K562 (cell line): ENCODE measurements around the gene CSNK1G1. TPM values are rescaled to one million over a fixed set of nuclear protein-coding genes. Genes with fewer than 3 reads are reported as not detected.

Source experiments
- ATAC-seq: fragments of 200-7000 bp; cut with Tn5 transposase; 3 replicates; pipeline ENCODE4 v1.9.1; 2020; ENCODE audit warnings: moderate library complexity
- Bru-seq: library from RNA; stranded (reverse); fragments of 400-500 nt; gene quantifications from one replicate; lab custom pipeline; 2021; lab: Mats Ljungman, UMichigan
- BruChase-seq, 2 experiments: library from RNA; stranded (reverse); fragments of 400-500 nt; gene quantifications; one replicate each; lab custom pipeline; 2021; lab: Mats Ljungman, UMichigan
- BruUV-seq: library from RNA; stranded (reverse); fragments of 400-500 nt; replicated peaks from 2 replicates; lab custom pipeline; 2021; lab: Mats Ljungman, UMichigan
- CTCF ChIA-PET: fragments of 300-600 bp; formaldehyde crosslinking; extraction: SDS; loops from one replicate; lab custom pipeline; 2021; ENCODE audit warnings: low intra/inter-chr PET ratio; lab: Yijun Ruan, JAX
- POLR2A ChIA-PET: fragments of 300-600, 350-650 bp; sonication (Branson Sonifier 250); formaldehyde crosslinking; extraction: SDS; loops from one replicate; lab custom pipeline; 2021; ENCODE audit warnings: antibody characterized with exemption, inconsistent platforms; lab: Yijun Ruan, JAX
- DNase-seq, 4 experiments: peaks; one replicate each; pipeline versions ENCODE4 v3.0.0 to v3.0.0-alpha.2; 2011 to 2018; ENCODE audit warnings: low spot score in 3 of 4, mixed read lengths in 3 of 4; ENCODE audit errors: extremely low read depth in 1 of 4
- FAIRE-seq: peaks from 2 replicates; lab custom pipeline; 2011; peaks lifted over from hg19 to GRCh38; lab: Jason Lieb, UNC
- H2AFZ ChIP-seq: 2 replicates; pipeline ENCODE4 v1.6.0; 2011; ENCODE audit warnings: low read depth, low read length, control low read depth, inconsistent platforms
- H3K27ac ChIP-seq: fragments of 200-600 bp; 3 replicates; pipeline ENCODE4 v1.8.0; 2011; ENCODE audit warnings: low read depth, mild to moderate bottlenecking, control low read depth, inconsistent platforms, low read length, moderate library complexity, mixed read lengths; ENCODE audit errors: extremely low read depth
- H3K27me3 ChIP-seq, 2 experiments: fragments of 300-600 bp in 1 of 2; 2 replicates in 1 of 2; 3 replicates in 1 of 2; pipeline versions ENCODE4 v1.6.0 to v1.8.0; 2011; ENCODE audit warnings: inconsistent platforms in 2 of 2, low read length in 2 of 2, mild to moderate bottlenecking in 1 of 2, mixed read lengths in 1 of 2, moderate library complexity in 1 of 2; ENCODE audit not compliant: control insufficient read depth in 2 of 2, insufficient read depth in 2 of 2
- H3K36me3 ChIP-seq: fragments of 300-600 bp; 3 replicates; pipeline ENCODE4 v1.8.0; 2011; ENCODE audit warnings: mild to moderate bottlenecking, low read length, inconsistent platforms; ENCODE audit not compliant: control insufficient read depth, insufficient read depth
- H3K4me1 ChIP-seq, 2 experiments: fragments of 200-600 bp in 1 of 2; replicated peaks in 1 of 2; 2 replicates in 1 of 2; 3 replicates in 1 of 2; pipeline versions ENCODE4 v1.5.1 to v1.8.0; 2011; ENCODE audit warnings: inconsistent platforms in 2 of 2, low read length in 2 of 2, mild to moderate bottlenecking in 1 of 2, mixed read lengths in 1 of 2, moderate library complexity in 1 of 2; ENCODE audit not compliant: control insufficient read depth in 2 of 2, insufficient read depth in 2 of 2
- H3K4me2 ChIP-seq: 2 replicates; pipeline ENCODE4 v1.6.1; 2011; ENCODE audit warnings: low read length, control low read depth, inconsistent platforms, mixed read lengths; ENCODE audit not compliant: insufficient read depth
- H3K4me3 ChIP-seq: fragments of 200-600 bp; sonication (generic), shearing (Covaris generic); 2 replicates; pipeline ENCODE4 v1.5.1; 2016; ENCODE audit warnings: control low read depth, inconsistent platforms
- H3K79me2 ChIP-seq: fragments of 200-600 bp; 3 replicates; pipeline ENCODE4 v1.8.0; 2011; ENCODE audit warnings: low read length, inconsistent platforms; ENCODE audit not compliant: control insufficient read depth, insufficient read depth
- H3K9ac ChIP-seq, 2 experiments: 2 replicates each; pipeline versions ENCODE4 v1.6.0 to v1.6.1; 2011; ENCODE audit warnings: low read depth in 2 of 2, low read length in 2 of 2, control low read depth in 1 of 2, inconsistent platforms in 1 of 2, mild to moderate bottlenecking in 1 of 2, mixed read lengths in 1 of 2; ENCODE audit not compliant: insufficient read depth in 1 of 2
- H3K9me1 ChIP-seq: one replicate; pipeline ENCODE4 v1.6.0; 2011; ENCODE audit warnings: inconsistent platforms, mild to moderate bottlenecking, low read length, moderate library complexity; ENCODE audit not compliant: control insufficient read depth, insufficient read depth
- H3K9me3 ChIP-seq: replicated peaks from 2 replicates; pipeline ENCODE4 v1.5.1; 2011; ENCODE audit warnings: low read depth, low read length, inconsistent platforms; ENCODE audit not compliant: control insufficient read depth, insufficient read depth
- H4K20me1 ChIP-seq: replicated peaks from 2 replicates; pipeline ENCODE4 v1.6.1; 2011; ENCODE audit warnings: low read length, inconsistent platforms, mixed read lengths; ENCODE audit not compliant: control insufficient read depth, insufficient read depth
- ARID2 ChIP-seq: fragments of 450-650 bp; IDR thresholded peaks from 2 replicates; pipeline ENCODE4 v1.6.1; 2017; ENCODE audit warnings: antibody characterized with exemption, mild to moderate bottlenecking
- ESRRB ChIP-seq: fragments of 250-450 bp; sonication (Bioruptor Pico); IDR thresholded peaks from 2 replicates; pipeline ENCODE4 v1.5.0; 2020; ENCODE audit warnings: mild to moderate bottlenecking, moderate library complexity, borderline replicate concordance
- PHTF2 ChIP-seq: fragments of 250-450 bp; sonication (Bioruptor Pico); IDR thresholded peaks from 2 replicates; pipeline ENCODE4 v1.5.0; 2021; ENCODE audit warnings: mild to moderate bottlenecking
- RBM15 ChIP-seq: fragments of 200-400 bp; formaldehyde crosslinking; IDR thresholded peaks from 2 replicates; pipeline ENCODE4 v1.6.1; 2018; ENCODE audit warnings: mild to moderate bottlenecking, low read length, moderate library complexity; ENCODE audit not compliant: insufficient read depth
- TAF9B ChIP-seq: fragments of 450-650 bp; IDR thresholded peaks from 2 replicates; pipeline ENCODE4 v1.6.1; 2018; ENCODE audit warnings: mild to moderate bottlenecking; ENCODE audit not compliant: partially characterized antibody
- YBX1 ChIP-seq: fragments of 450-650 bp; IDR thresholded peaks from 2 replicates; pipeline ENCODE4 v1.7.1; 2016; ENCODE audit warnings: mild to moderate bottlenecking
- ZNF197 ChIP-seq: fragments of 200-800 bp; sonication (Bioruptor generic); IDR thresholded peaks from 2 replicates; pipeline ENCODE4 v1.6.1; 2016; ENCODE audit warnings: low read depth, missing genetic modification characterization, missing compliant biosample characterization
- ZNF445 ChIP-seq: fragments of 250-450 bp; sonication (Bioruptor Pico); IDR thresholded peaks from 2 replicates; pipeline ENCODE4 v1.4.0; 2020; ENCODE audit warnings: low read depth, mild to moderate bottlenecking, moderate library complexity
- ZNF507 ChIP-seq: conservative IDR thresholded peaks from 2 replicates; pipeline ENCODE4 v1.6.1; 2017; ENCODE audit warnings: missing genetic modification characterization, missing compliant biosample characterization
- WGBS: fragments of 100-300 bp; shearing (Covaris generic); methylation state at CpG from one replicate; pipeline ENCODE4 v1.1.6; 2016; ENCODE audit warnings: low coverage, mixed read lengths; ENCODE audit not compliant: insufficient coverage; ENCODE audit errors: missing lambda C conversion rate; 5-methylcytosine and 5-hydroxymethylcytosine counted together
- in situ Hi-C: fragments of 300-500 bp; cut with MboI; formaldehyde crosslinking; loops from 4 replicates; pipeline ENCODE4 v1.15.0; 2018; ENCODE audit warnings: inconsistent platforms, mixed read lengths
- intact Hi-C: fragments of 100-400 bp; cut with micrococcal nuclease; formaldehyde crosslinking; loops from 2 replicates; pipeline ENCODE4 v1.14.2; 2022
- long read RNA-seq, 3 experiments: library from polyadenylated mRNA in 2 of 3; library from RNA in 1 of 3; unstranded in 2 of 3; stranded (forward) in 1 of 3; transcript quantifications; one replicate each; pipeline ENCODE4 v2.0.0, GENCODE V29; 2019 to 2022
- polyA minus RNA-seq, 3 experiments: library from RNA; depleted of rRNA, polyadenylated mRNA; stranded (reverse); fragments of >200 nt; gene quantifications; 2 replicates each; pipeline ENCODE4 v1.2.3, GENCODE V29; 2011
- polyA plus RNA-seq, 8 experiments: library from polyadenylated mRNA; depleted of rRNA in 4 of 8; stranded (reverse) in 5 of 8; unstranded in 3 of 8; fragments of >200 nt; fragmentation: Nextera tagmentation in 2 of 8; fragmentation: Illumina TruSeq in 1 of 8; extraction: Ambion mirVana in 2 of 8; extraction: Trizol in 1 of 8; gene quantifications; 2 replicates each; pipeline versions ENCODE4 v1.2.1 to v1.2.3, GENCODE V29; 2011 to 2014; ENCODE audit warnings: inconsistent platforms in 1 of 8, missing spikeins in 1 of 8
- total RNA-seq, 7 experiments: library from RNA; depleted of rRNA in 6 of 7; stranded (reverse); fragments of >200 nt in 6 of 7; fragmentation: Illumina TruSeq in 2 of 7; extraction: Trizol in 2 of 7; gene quantifications; 2 replicates each; pipeline versions ENCODE4 v1.2.1 to v1.2.3, GENCODE V29; 2011 to 2021; ENCODE audit warnings: low replicate concordance in 1 of 7
- TF ChIP-seq, protein P1 (sequence below): sonication (generic); formaldehyde crosslinking; IDR thresholded peaks from 2 replicates; pipeline ENCODE4 v1.8.0; 2023; ENCODE audit warnings: mild to moderate bottlenecking, missing genetic modification reagents

Gene CSNK1G1
- total RNA-seq (2011; cell fraction: chromatin; rRNA removed; ENCODE audit: low replicate concordance): 83.4 and 132 TPM in 2 replicates
- total RNA-seq (2011; cell fraction: nucleolus; rRNA removed): 20.8 and 30.8 TPM in 2 replicates
- 39.4 and 57.0 TPM in 2 replicates for total RNA-seq (2011; cell fraction: nucleoplasm; rRNA removed)
- total RNA-seq (2014; rRNA removed) (6.9 and 9.4 TPM in 2 replicates), total RNA-seq (2014; rRNA removed; fragmentation: Illumina TruSeq; extraction: Trizol) (12.7 and 13.0 TPM in 2 replicates), total RNA-seq (2015; rRNA removed; fragmentation: Illumina TruSeq; extraction: Trizol) (12.0 and 13.5 TPM in 2 replicates), total RNA-seq (2021) (10.2 and 10.4 TPM in 2 replicates), polyA plus RNA-seq (2011; rRNA removed) (16.3 and 18.5 TPM in 2 replicates), polyA plus RNA-seq (2014; fragmentation: Illumina TruSeq; extraction: Trizol) (8.3 and 9.5 TPM in 2 replicates), polyA plus RNA-seq (2014; fragmentation: Nextera tagmentation; extraction: Ambion mirVana) (1 to 10 TPM; 4.5 to 4.9 TPM), polyA plus RNA-seq (2014; rRNA removed) (5.6 and 5.9 TPM in 2 replicates), polyA minus RNA-seq (2011; rRNA and poly(A)+ RNA removed) (69.5 and 73.1 TPM in 2 replicates), Bru-seq, nascent RNA (percentile 69 among the genes with signal in this experiment), BruChase-seq, experiment 1, labeled RNA remaining after a 2-hour chase (percentile 82 among the genes with signal in this experiment), BruChase-seq, experiment 2, labeled RNA remaining after a 6-hour chase (percentile 85 among the genes with signal in this experiment)
- 6.1 and 8.8 TPM in 2 replicates for polyA plus RNA-seq (2011; cell fraction: cytosol; rRNA removed)
- polyA plus RNA-seq (2011; cell fraction: nucleus; rRNA removed): 6.9 and 10.2 TPM in 2 replicates
- polyA plus RNA-seq (2012): 5.8 and 6.1 TPM in 2 replicates
- 17.4 and 18.8 TPM in 2 replicates for polyA minus RNA-seq (2011; cell fraction: cytosol; rRNA and poly(A)+ RNA removed)
- polyA minus RNA-seq (2011; cell fraction: nucleus; rRNA and poly(A)+ RNA removed): 14.5 and 42.1 TPM in 2 replicates
- long read RNA-seq, experiment 1, full-length matches to known transcripts: 15 of 41 reads
- long read RNA-seq, experiment 1, partial matches to known transcripts: 3 of 41 reads
- long read RNA-seq, experiment 1, other reads (novel, unspliced or antisense): 23 of 41 reads
- long read RNA-seq, experiment 2, full-length matches to known transcripts: 2 of 5 reads
- long read RNA-seq, experiment 2, partial matches to known transcripts: 0 of 5 reads
- long read RNA-seq, experiment 2, other reads (novel, unspliced or antisense): 3 of 5 reads
- long read RNA-seq, experiment 3, full-length matches to known transcripts: 7 of 9 reads
- long read RNA-seq, experiment 3, partial matches to known transcripts: 2 of 9 reads
- long read RNA-seq, experiment 3, other reads (novel, unspliced or antisense): 0 of 9 reads

DNA sequence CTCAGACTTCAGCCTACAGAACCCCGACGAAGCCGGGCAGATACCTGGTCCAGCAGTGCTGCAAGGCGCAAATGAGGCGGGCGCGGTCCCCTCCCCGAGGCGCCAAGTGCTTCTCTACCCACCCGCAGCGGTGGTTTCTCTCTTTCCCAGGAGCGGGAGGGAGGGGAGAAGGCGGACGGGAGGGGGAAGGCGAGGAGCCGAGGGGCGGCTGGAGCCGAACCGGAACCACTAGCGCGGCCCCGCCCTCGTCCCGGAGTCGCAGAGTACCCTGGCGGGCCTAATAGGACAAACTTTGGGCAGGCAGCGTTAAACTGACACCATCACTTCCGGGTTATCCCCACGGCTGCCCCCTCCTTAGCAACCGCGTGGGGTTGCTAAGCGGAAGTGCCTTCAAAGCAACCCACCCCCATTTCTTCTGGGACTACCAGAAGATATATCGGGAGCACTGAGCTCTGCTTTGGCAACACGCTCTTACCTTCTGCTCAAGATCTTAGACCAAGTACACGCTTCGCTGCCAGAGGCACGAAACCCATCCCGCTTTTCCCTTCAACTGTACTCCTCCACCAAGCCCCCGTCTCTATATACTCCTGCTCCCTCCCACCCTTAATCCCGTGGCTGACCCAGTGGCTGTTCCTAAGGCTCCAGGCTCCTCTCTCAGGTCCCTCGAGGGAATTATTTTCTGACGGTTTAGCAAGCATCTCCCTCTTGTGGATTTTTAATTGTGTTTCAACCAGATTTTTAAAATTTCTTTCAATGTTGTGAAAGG lies at the start of gene CSNK1G1:
TSS of gene CSNK1G1 (minus strand) at position 230 of the 766 bp plus-strand sequence. CDS start 55,674 bp downstream, outside the sequence.
- Histone ChIP-seq H4K20me1 (no peaks in the 10 kb centered on the region), H3K27me3 (no peaks in the 10 kb centered on the region), H3K4me2 (peak within 1 kb of the TSS; percentile 88), H3K36me3 (peaks cover 16% of the 10 kb centered on the region), H3K79me2 (peaks cover 26% of the 10 kb centered on the region), H3K27ac (peak within 1 kb of the TSS; percentile 77), H3K4me3 (peak within 1 kb of the TSS; percentile 82), H3K9me3 (no peaks in the 10 kb centered on the region), H3K9ac (peak within 1 kb of the TSS; percentile 80 to 95), H3K9me1 (no peaks in the 10 kb centered on the region), H2AFZ (peak within 1 kb of the TSS; percentile 83), H3K4me1 (peaks cover 7 to 13% of the 10 kb centered on the region in 2 experiments; a peak in 4 of 5 replicates)
- ChIA-PET CTCF (interaction anchor here (0.6 to 2.0 kb wide), 3 partner anchors 139 to 200 kb away, joined by 3 to 22 read pairs (median 5); no protein-coding TSS in a partner anchor), POLR2A (interaction anchor here (0.6 to 2.2 kb wide), 5 partner anchors 9 to 903 kb away, joined by 3 to 9 read pairs (median 3); partner anchors contain the start of gene PPIB)
- intact Hi-C loops: loop anchor here (1.0 kb wide), 3 partner anchors 139 to 193 kb away; partner anchors contain the start of gene PPIB
- DNase-seq: peak; percentile 89 to 99 (median 92)
- ATAC-seq: peak; percentile 98
- peak; percentile 96 for FAIRE-seq
- in situ Hi-C loops: loop anchor here (10.0 kb wide), 1 partner anchor 151 kb away; no protein-coding TSS in a partner anchor
- WGBS: under 1% methylated on average over 33 of the region's 42 CpGs
- no TSS peak for BruUV-seq
- no peak for TF ChIP-seq YBX1
- no peak for TF ChIP-seq ZNF197
- no peak for TF ChIP-seq ESRRB
- TF ChIP-seq TAF9B: no peak
- TF ChIP-seq, protein P1, sequence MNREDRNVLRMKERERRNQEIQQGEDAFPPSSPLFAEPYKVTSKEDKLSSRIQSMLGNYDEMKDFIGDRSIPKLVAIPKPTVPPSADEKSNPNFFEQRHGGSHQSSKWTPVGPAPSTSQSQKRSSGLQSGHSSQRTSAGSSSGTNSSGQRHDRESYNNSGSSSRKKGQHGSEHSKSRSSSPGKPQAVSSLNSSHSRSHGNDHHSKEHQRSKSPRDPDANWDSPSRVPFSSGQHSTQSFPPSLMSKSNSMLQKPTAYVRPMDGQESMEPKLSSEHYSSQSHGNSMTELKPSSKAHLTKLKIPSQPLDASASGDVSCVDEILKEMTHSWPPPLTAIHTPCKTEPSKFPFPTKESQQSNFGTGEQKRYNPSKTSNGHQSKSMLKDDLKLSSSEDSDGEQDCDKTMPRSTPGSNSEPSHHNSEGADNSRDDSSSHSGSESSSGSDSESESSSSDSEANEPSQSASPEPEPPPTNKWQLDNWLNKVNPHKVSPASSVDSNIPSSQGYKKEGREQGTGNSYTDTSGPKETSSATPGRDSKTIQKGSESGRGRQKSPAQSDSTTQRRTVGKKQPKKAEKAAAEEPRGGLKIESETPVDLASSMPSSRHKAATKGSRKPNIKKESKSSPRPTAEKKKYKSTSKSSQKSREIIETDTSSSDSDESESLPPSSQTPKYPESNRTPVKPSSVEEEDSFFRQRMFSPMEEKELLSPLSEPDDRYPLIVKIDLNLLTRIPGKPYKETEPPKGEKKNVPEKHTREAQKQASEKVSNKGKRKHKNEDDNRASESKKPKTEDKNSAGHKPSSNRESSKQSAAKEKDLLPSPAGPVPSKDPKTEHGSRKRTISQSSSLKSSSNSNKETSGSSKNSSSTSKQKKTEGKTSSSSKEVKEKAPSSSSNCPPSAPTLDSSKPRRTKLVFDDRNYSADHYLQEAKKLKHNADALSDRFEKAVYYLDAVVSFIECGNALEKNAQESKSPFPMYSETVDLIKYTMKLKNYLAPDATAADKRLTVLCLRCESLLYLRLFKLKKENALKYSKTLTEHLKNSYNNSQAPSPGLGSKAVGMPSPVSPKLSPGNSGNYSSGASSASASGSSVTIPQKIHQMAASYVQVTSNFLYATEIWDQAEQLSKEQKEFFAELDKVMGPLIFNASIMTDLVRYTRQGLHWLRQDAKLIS (CRISPR knock-in tag): no peak
- TF ChIP-seq ARID2: peak; percentile 57; the same call in 1 of the 2 replicates
- TF ChIP-seq ZNF507 (tag): no peak
- TF ChIP-seq RBM15: no peak
- TF ChIP-seq ZNF445 (CRISPR knock-in tag): no peak
- no peak for TF ChIP-seq PHTF2
